MCF 10A (cell line): Measurements from ENCODE around the gene ZNF469. TPM values are rescaled to one million over a fixed set of nuclear protein-coding genes. Genes with fewer than 3 reads are reported as not detected.

Experiments used
- BruUV-seq: library from RNA; stranded (reverse); fragments of 400-500 nt; replicated peaks from 2 replicates; lab custom pipeline; 2021; lab: Mats Ljungman, UMichigan
- CTCF ChIA-PET: fragments of 300-600 bp; sonication (Branson Sonifier 250); formaldehyde crosslinking; extraction: SDS; loops from one replicate; lab custom pipeline; 2021; ENCODE audit warnings: antibody characterized with exemption, inconsistent platforms; lab: Yijun Ruan, JAX
- POLR2A ChIA-PET: fragments of 300-600, 350-650 bp; sonication (Branson Sonifier 250); formaldehyde crosslinking; extraction: SDS; loops from one replicate; lab custom pipeline; 2020; ENCODE audit warnings: antibody characterized with exemption, inconsistent platforms; lab: Yijun Ruan, JAX
- DNase-seq: peaks from one replicate; pipeline ENCODE4 v3.0.0-alpha.2; 2018; ENCODE audit not compliant: unreplicated experiment
- H3K27ac Mint-ChIP-seq: one replicate; pipeline ENCODE4 v1.8.0; 2022; ENCODE audit warnings: mild to moderate bottlenecking, low read depth, mixed read lengths; ENCODE audit not compliant: unreplicated experiment
- H3K27me3 Mint-ChIP-seq: one replicate; pipeline ENCODE4 v1.8.0; 2022; ENCODE audit warnings: mixed read lengths; ENCODE audit not compliant: insufficient read depth, unreplicated experiment
- H3K36me3 Mint-ChIP-seq: one replicate; pipeline ENCODE4 v1.8.0; 2022; ENCODE audit warnings: mild to moderate bottlenecking, moderate library complexity, mixed read lengths; ENCODE audit not compliant: insufficient read depth, unreplicated experiment
- H3K4me1 Mint-ChIP-seq: one replicate; pipeline ENCODE4 v1.8.0; 2022; ENCODE audit warnings: mixed read lengths; ENCODE audit not compliant: insufficient read depth, unreplicated experiment
- H3K4me3 Mint-ChIP-seq: one replicate; pipeline ENCODE4 v1.8.0; 2022; ENCODE audit warnings: mild to moderate bottlenecking, moderate library complexity, mixed read lengths; ENCODE audit not compliant: unreplicated experiment
- H3K9me3 Mint-ChIP-seq: one replicate; pipeline ENCODE4 v1.8.0; 2022; ENCODE audit warnings: mixed read lengths; ENCODE audit not compliant: unreplicated experiment
- CTCF ChIP-seq: fragments of 200-600 bp; IDR thresholded peaks from one replicate; pipeline ENCODE4 v1.8.0; 2022; ENCODE audit warnings: antibody characterized with exemption, mild to moderate bottlenecking; ENCODE audit not compliant: unreplicated experiment
- intact Hi-C: fragments of 100-400 bp; cut with micrococcal nuclease; formaldehyde crosslinking; loops from 2 replicates; pipeline ENCODE4 v1.14.1; 2022
- total RNA-seq: library from RNA; stranded (reverse); gene quantifications from 2 replicates; pipeline ENCODE4 v1.2.3, GENCODE V29; 2022

The ZNF469 gene
- total RNA-seq, 1 experiment from 2014 or later = not detected

DNA sequence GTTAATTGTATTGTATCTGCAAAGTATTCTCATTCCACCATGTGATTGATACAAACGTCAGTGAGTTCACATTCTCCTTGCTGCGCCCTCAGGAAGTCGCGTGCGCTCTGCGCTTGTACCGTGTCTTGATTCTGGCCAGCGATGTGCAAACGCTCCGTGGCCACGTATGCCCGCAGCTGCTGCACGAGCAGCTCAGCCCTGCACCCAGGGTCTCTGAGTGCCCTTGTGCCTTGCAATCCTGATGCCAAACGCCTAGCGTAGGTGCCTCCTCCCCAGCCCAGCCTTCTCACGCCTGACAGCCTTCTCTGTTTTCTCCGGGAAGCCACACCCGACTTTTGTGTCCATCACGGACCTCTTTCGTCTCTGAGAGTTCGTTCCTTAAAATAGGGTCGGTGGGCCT, 9.4 kb downstream of the ZNF469 start:
- H3K9me3 Mint-ChIP-seq = no peaks in the 10 kb centered on the region
- ChIA-PET POLR2A (no interaction called here), CTCF (no interaction called here)
- peaks cover 75% of the 10 kb centered on the region for H3K27me3 Mint-ChIP-seq
- BruUV-seq = no TSS peak
- H3K4me1 Mint-ChIP-seq = no peaks in the 10 kb centered on the region
- H3K4me3 Mint-ChIP-seq = no peak overlapping the region
- no peak for TF ChIP-seq CTCF
- DNase-seq = no peak
- intact Hi-C loops = no loop called here
- no peak overlapping the region for H3K27ac Mint-ChIP-seq
- H3K36me3 Mint-ChIP-seq = no peaks in the 10 kb centered on the region

GRCh38 chr16:88392616-88393015, 9.9 kb downstream of the ZNF469 start:
- Mint-ChIP-seq H3K4me3 (no peak overlapping the region), H3K27ac (no peak overlapping the region), H3K9me3 (no peaks in the 10 kb centered on the region), H3K27me3 (peaks cover 80% of the 10 kb centered on the region), H3K36me3 (no peaks in the 10 kb centered on the region), H3K4me1 (no peaks in the 10 kb centered on the region)
- intact Hi-C loops = no loop called here
- ChIA-PET CTCF (no interaction called here), POLR2A (no interaction called here)
- DNase-seq = no peak
- no TSS peak for BruUV-seq
- TF ChIP-seq CTCF = no peak

DNA sequence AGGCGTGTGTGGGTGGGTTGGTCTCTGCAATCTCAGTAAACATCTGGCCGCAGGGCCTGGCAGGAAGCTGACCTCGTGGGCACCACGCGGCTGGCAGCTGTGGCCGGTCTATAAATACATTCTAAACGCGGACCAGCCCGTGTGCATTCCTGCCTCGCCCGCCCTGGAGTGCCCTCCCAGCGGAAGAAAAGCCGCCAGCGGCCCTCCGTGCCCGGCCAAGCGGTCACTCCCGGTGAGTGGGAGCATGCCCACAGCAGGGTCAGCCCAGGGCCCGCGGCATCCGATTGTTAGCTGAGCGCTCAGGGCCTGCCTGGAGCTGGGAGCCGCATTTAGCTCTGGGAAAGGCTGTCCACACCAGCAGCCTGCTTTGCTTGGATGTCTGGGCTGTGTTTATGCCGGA, 10.3 kb downstream of the ZNF469 start:
- intact Hi-C loops = no loop called here
- no peaks in the 10 kb centered on the region for H3K36me3 Mint-ChIP-seq
- H3K27ac Mint-ChIP-seq = no peak overlapping the region
- H3K4me3 Mint-ChIP-seq = no peak overlapping the region
- DNase-seq = no peak
- CTCF ChIA-PET = no interaction called here
- H3K27me3 Mint-ChIP-seq = peaks cover 84% of the 10 kb centered on the region
- H3K4me1 Mint-ChIP-seq = no peaks in the 10 kb centered on the region
- POLR2A ChIA-PET = no interaction called here
- peaks cover 4% of the 10 kb centered on the region for H3K9me3 Mint-ChIP-seq
- BruUV-seq = no TSS peak
- no peak for TF ChIP-seq CTCF

GRCh38 chr16:88393571-88393970, 10.8 kb downstream of the ZNF469 start:
- DNase-seq = no peak
- Mint-ChIP-seq H3K36me3 (no peaks in the 10 kb centered on the region), H3K27me3 (peaks cover 89% of the 10 kb centered on the region), H3K27ac (no peak overlapping the region), H3K4me1 (no peaks in the 10 kb centered on the region), H3K9me3 (peaks cover 9% of the 10 kb centered on the region), H3K4me3 (no peak overlapping the region)
- TF ChIP-seq CTCF = no peak
- CTCF ChIA-PET = no interaction called here
- intact Hi-C loops = no loop called here
- POLR2A ChIA-PET = no interaction called here
- no TSS peak for BruUV-seq
